Heart left ventricle (tissue), 16 donors: ENCODE data around the gene RUNX3. TPM values are rescaled to one million over a fixed set of nuclear protein-coding genes. Genes with fewer than 3 reads are reported as not detected.

Source experiments
- ATAC-seq, 4 donors: fragments of 200-7000 bp; cut with Tn5 transposase; one replicate each; pipeline ENCODE4 v1.9.1; 2020 to 2022; ENCODE audit warnings: moderate library complexity in 4 of 4, mild to moderate bottlenecking in 3 of 4, moderate number of reproducible peaks in 1 of 4
- DNase-seq, 5 donors: peaks; one replicate each; pipeline ENCODE4 v3.0.0-alpha.2; 2020
- H3K27ac ChIP-seq, 12 donors: fragments of 200-600 bp; sonication (generic) in 4 of 12; one replicate each; pipeline versions ENCODE4 v1.5.0 to v1.8.0; 2016 to 2022; ENCODE audit warnings: mild to moderate bottlenecking in 2 of 12
- H3K27me3 ChIP-seq, 9 donors: fragments of 200-600 bp; sonication (generic) in 2 of 9; one replicate each; pipeline versions ENCODE4 v1.5.1 to v1.8.0; 2016 to 2022; ENCODE audit warnings: mild to moderate bottlenecking in 3 of 9
- H3K36me3 ChIP-seq, 9 donors: fragments of 200-600 bp; sonication (generic) in 2 of 9; one replicate each; pipeline versions ENCODE4 v1.5.0 to v1.8.0; 2018 to 2022; ENCODE audit warnings: mild to moderate bottlenecking in 2 of 9
- H3K4me1 ChIP-seq, 12 donors: fragments of 200-600 bp; sonication (generic) in 4 of 12; one replicate each; pipeline versions ENCODE4 v1.5.0 to v1.8.0; 2016 to 2022; ENCODE audit warnings: mild to moderate bottlenecking in 3 of 12
- H3K4me3 ChIP-seq, 12 donors: fragments of 200-600 bp; sonication (generic) in 4 of 12; one replicate each; pipeline versions ENCODE4 v1.5.0 to v1.8.0; 2017 to 2022; ENCODE audit warnings: mild to moderate bottlenecking in 9 of 12, moderate library complexity in 4 of 12
- H3K9me3 ChIP-seq, 12 donors: fragments of 200-600 bp; sonication (generic) in 4 of 12; one replicate each; pipeline versions ENCODE4 v1.5.0 to v1.8.0; 2016 to 2022; ENCODE audit warnings: mild to moderate bottlenecking in 1 of 12
- CTCF ChIP-seq, 12 donors: fragments of 200-600 bp; sonication (generic) in 4 of 12; IDR thresholded peaks; one replicate each; pipeline versions ENCODE4 v1.5.0 to v1.8.0; 2018 to 2022; ENCODE audit warnings: antibody characterized with exemption in 12 of 12, mild to moderate bottlenecking in 5 of 12
- POLR2A ChIP-seq, 2 donors: fragments of 450-650 bp; IDR thresholded peaks; one replicate each; pipeline ENCODE4 v1.6.1; 2017; ENCODE audit warnings: antibody characterized with exemption in 2 of 2, mild to moderate bottlenecking in 2 of 2, moderate library complexity in 2 of 2
- WGBS, 4 donors: extraction: QIAGEN DNeasy Blood & Tissue Kit in 2 of 4; methylation state at CpG; one replicate each; pipeline versions ENCODE4 v1.1.5 to v1.1.7; 2013 to 2018; 5-methylcytosine and 5-hydroxymethylcytosine counted together
- intact Hi-C, 10 donors: fragments of 100-400 bp; cut with DNase I; formaldehyde crosslinking; loops; one replicate each; pipeline versions ENCODE4 v1.11.1 to v1.14.2; 2022
- polyA plus RNA-seq, 2 donors: library from polyadenylated mRNA; stranded (reverse); fragments of 200-250 nt; gene quantifications; one replicate each; pipeline ENCODE4 v1.2.3, GENCODE V29; 2013
- total RNA-seq, 9 donors: library from RNA; depleted of rRNA in 2 of 9; stranded (reverse); fragments of >200 nt in 2 of 9; fragmentation: NEBNext Ultra II Directional in 3 of 9; extraction: Animal tissue kit (Norgen Biotek cat#: 25700) in 3 of 9; gene quantifications; one replicate each; pipeline versions ENCODE4 v1.1.0 to v1.2.4, GENCODE V29; 2016 to 2023
- donor health status: ischemic (EF 13 %, LVEDD 7.1; RV severe dilation, severe dysfunction).
- donor health status: healthy with polysubstance abuse.
- donor health status: DM: no; HTN: yes; CAD: no.
- donor health status: DM: no; HTN: no; CAD: no.
- donor health status: ischemic (EF 25% LVEDD 6.9; RV normal size, moderate dysfunction).
- donor health status: ischemic (EF 25% LVEDD 5.7; RV mildly dilated, moderate dysfunction).
- donor health status: healthy.
- donor health status: DM: yes; HTN: yes; CAD: no.
- donor health status: ischemic (EF 35%, LVEDD 5.7; RV mildly dilated, moderate dysfunction).
- donor health status: nonischemic (EF 11% LVEDD 7.7; RV severe dilation, severe dysfunction).
- donor health status: DM: yes; HTN: yes; CAD: no.
- donor health status: PGD.
- donor health status: ischemic (EF 29% LVEDD 5.4; RV normal size, mild dysfunction).
- donor health status: nonischemic (EF 23%, LVEDD 6.1; RV moderate dilation, normal function).

Gene RUNX3
- total and polyA plus RNA-seq, 11 donors, result 0.21 to 8.7 (median 0.38) TPM

- DNase-seq, result peak in 1 of 5 donors; percentile 3
- H3K4me1 ChIP-seq, result peaks cover 0 to 10% (median 0%) of the 10 kb centered on the region in 12 donors
- H3K4me3 ChIP-seq, result no peak overlapping the region
- intact Hi-C loops, result no loop called here
- ATAC-seq, result no peak
- no peaks in the 10 kb centered on the region for H3K9me3 ChIP-seq
- no peak for TF ChIP-seq CTCF (IDR thresholded peaks at IDR 0.05)
- no peak for TF ChIP-seq POLR2A (IDR thresholded peaks at IDR 0.05)
- H3K36me3 ChIP-seq, result no peaks in the 10 kb centered on the region
- WGBS, 4 donors, result 84 to 89% (median 88%) methylated on average over 11 of the region's 11 CpGs
- no peak overlapping the region for H3K27ac ChIP-seq
- H3K27me3 ChIP-seq, result peaks cover 0 to 31% (median 5%) of the 10 kb centered on the region in 9 donors
Measured at GRCh38 chr1:24960071-24960801, 30.2 kb upstream of the RUNX3 start.

- H3K27ac ChIP-seq, result no peak overlapping the region
- H3K36me3 ChIP-seq, result no peaks in the 10 kb centered on the region
- DNase-seq, result no peak
- H3K27me3 ChIP-seq, result peaks cover 0 to 28% (median 5%) of the 10 kb centered on the region in 9 donors
- WGBS, 4 donors, result 72 to 82% (median 76%) methylated on average over 8 of the region's 8 CpGs
- ATAC-seq, result no peak
- intact Hi-C loops, result no loop called here
- no peaks in the 10 kb centered on the region for H3K9me3 ChIP-seq
- no peak overlapping the region for H3K4me3 ChIP-seq
- TF ChIP-seq CTCF (IDR thresholded peaks at IDR 0.05), result no peak
- no peak for TF ChIP-seq POLR2A (IDR thresholded peaks at IDR 0.05)
- H3K4me1 ChIP-seq, result peaks cover 0 to 13% (median 0%) of the 10 kb centered on the region in 12 donors
Measured at GRCh38 chr1:24959623-24959975, 29.5 kb upstream of the RUNX3 start.

GRCh38 chr1:24958766-24959622 lies 28.9 kb upstream of the RUNX3 start:
- no peak overlapping the region for H3K4me3 ChIP-seq
- H3K27ac ChIP-seq, result no peak overlapping the region
- H3K4me1 ChIP-seq, result peaks cover 0 to 14% (median 0%) of the 10 kb centered on the region in 12 donors
- ATAC-seq (no peak), DNase-seq (peak in 1 of 5 donors; percentile 15)
- WGBS, 4 donors, result 87 to 89% (median 88%) methylated on average over 19 to 23 of the region's 23 CpGs
- H3K27me3 ChIP-seq, result peaks cover 0 to 27% (median 5%) of the 10 kb centered on the region in 9 donors
- TF ChIP-seq CTCF (IDR thresholded peaks at IDR 0.05), result no peak
- TF ChIP-seq POLR2A (IDR thresholded peaks at IDR 0.05), result no peak
- no peaks in the 10 kb centered on the region for H3K36me3 ChIP-seq
- intact Hi-C loops, result no loop called here
- no peaks in the 10 kb centered on the region for H3K9me3 ChIP-seq
